Adipocyte (in vitro differentiated cells): ENCODE measurements around the gene MRTFA.

Source experiments
- DNase-seq: peaks from one replicate; pipeline ENCODE4 v3.0.0-alpha.2; 2015; ENCODE audit warnings: low read depth
- H3K27me3 ChIP-seq: replicated peaks from 2 replicates; pipeline ENCODE4 v1.7.0; 2013; ENCODE audit warnings: mild to moderate bottlenecking, low read length, moderate library complexity; ENCODE audit not compliant: control insufficient read depth, insufficient read depth
- H3K36me3 ChIP-seq: 2 replicates; pipeline ENCODE4 v1.7.0; 2013; ENCODE audit warnings: low read length, mild to moderate bottlenecking, moderate library complexity; ENCODE audit not compliant: control insufficient read depth, insufficient read depth, severe bottlenecking
- H3K4me1 ChIP-seq: 2 replicates; pipeline ENCODE4 v1.7.0; 2013; ENCODE audit warnings: mild to moderate bottlenecking, low read length, moderate library complexity; ENCODE audit not compliant: control insufficient read depth, insufficient read depth
- H3K4me3 ChIP-seq: 2 replicates; pipeline ENCODE4 v1.7.0; 2013; ENCODE audit warnings: mild to moderate bottlenecking, low read length, moderate library complexity
- H3K9ac ChIP-seq: 2 replicates; pipeline ENCODE4 v1.7.0; 2013; ENCODE audit warnings: mild to moderate bottlenecking, low read length, moderate library complexity
- H3K9me3 ChIP-seq: 2 replicates; pipeline ENCODE4 v1.7.0; 2013; ENCODE audit warnings: mild to moderate bottlenecking, low read length, moderate library complexity; ENCODE audit not compliant: control insufficient read depth

MRTFA gene

GRCh38 chr22:40469181-40469580 is 167.3 kb downstream of the MRTFA start:
- H3K9me3 ChIP-seq: no peaks in the 10 kb centered on the region
- H3K27me3 ChIP-seq: no peaks in the 10 kb centered on the region
- no peak overlapping the region for H3K4me3 ChIP-seq
- no peaks in the 10 kb centered on the region for H3K36me3 ChIP-seq
- no peaks in the 10 kb centered on the region for H3K4me1 ChIP-seq
- H3K9ac ChIP-seq: no peak overlapping the region
- no peak for DNase-seq

- H3K9me3 ChIP-seq: no peaks in the 10 kb centered on the region
- no peaks in the 10 kb centered on the region for H3K36me3 ChIP-seq
- no peak for DNase-seq
- no peaks in the 10 kb centered on the region for H3K27me3 ChIP-seq
- H3K4me1 ChIP-seq: no peaks in the 10 kb centered on the region
- H3K4me3 ChIP-seq: no peak overlapping the region
- no peak overlapping the region for H3K9ac ChIP-seq
These were observed 167.9 kb downstream of the MRTFA start for GRCh38 chr22:40468616-40469015.

- H3K4me3 ChIP-seq: no peak overlapping the region
- no peaks in the 10 kb centered on the region for H3K9me3 ChIP-seq
- peaks cover 6% of the 10 kb centered on the region for H3K36me3 ChIP-seq
- DNase-seq: no peak
- H3K27me3 ChIP-seq: no peaks in the 10 kb centered on the region
- no peaks in the 10 kb centered on the region for H3K4me1 ChIP-seq
- H3K9ac ChIP-seq: no peak overlapping the region
These were observed 169.5 kb downstream of the MRTFA start for GRCh38 chr22:40466976-40467375.

DNA sequence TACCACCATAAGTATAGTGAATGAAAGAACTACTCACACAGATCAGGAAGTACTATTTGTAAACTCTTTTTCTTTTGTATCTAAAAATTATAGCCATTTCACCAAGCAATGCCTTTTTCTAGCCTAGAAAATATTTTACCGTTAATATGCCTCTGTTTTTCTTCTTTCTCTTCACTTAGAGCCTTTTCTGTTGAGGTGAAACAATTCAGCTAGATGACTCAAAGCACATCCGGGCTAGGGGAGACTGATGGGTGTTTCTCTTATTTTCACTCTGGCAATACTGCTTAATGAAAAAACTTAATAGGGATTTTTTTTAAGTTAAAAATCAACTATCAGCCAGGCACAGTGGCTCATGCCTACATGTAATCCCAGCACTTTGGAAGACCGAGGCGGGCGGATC is 172.8 kb downstream of the MRTFA start:
- peaks cover 11% of the 10 kb centered on the region for H3K36me3 ChIP-seq
- no peak for DNase-seq
- H3K4me1 ChIP-seq: no peaks in the 10 kb centered on the region
- H3K27me3 ChIP-seq: no peaks in the 10 kb centered on the region
- no peaks in the 10 kb centered on the region for H3K9me3 ChIP-seq
- H3K9ac ChIP-seq: no peak overlapping the region
- H3K4me3 ChIP-seq: no peak overlapping the region

DNA sequence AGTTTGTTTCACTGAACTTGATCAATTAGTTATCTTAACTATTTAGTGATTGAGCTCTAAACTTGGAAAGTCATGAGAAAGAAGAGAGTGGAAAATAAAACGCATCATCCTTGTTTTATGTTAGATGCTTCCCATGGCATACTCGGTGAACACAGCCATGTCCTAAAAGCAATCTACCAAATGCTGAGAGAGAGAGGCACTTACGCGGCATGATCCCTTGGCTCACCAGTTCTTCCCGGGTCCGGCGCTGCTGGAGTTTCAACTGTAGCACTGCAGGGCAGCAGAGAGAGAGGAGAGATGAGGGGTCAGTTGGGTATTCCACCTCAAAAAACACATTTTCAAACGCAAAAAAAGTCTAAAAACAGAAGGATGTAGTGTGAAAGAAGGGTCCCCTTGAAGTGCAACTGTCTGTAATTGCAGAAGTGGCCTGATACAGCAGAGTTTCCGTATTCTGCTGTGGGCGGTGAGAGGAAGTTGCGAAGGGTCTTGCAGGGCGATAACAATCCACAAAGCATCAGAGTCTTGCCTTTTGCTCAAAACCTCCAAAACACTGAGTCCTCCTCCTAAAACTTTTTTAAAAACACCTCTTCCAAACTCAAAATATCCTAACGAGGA is 173.4 kb downstream of the MRTFA start:
- no peaks in the 10 kb centered on the region for H3K27me3 ChIP-seq
- no peaks in the 10 kb centered on the region for H3K9me3 ChIP-seq
- H3K9ac ChIP-seq: no peak overlapping the region

GRCh38 chr22:40462195-40462984 is 174.1 kb downstream of the MRTFA start:
- no peaks in the 10 kb centered on the region for H3K9me3 ChIP-seq
- H3K9ac ChIP-seq: no peak overlapping the region
- peaks cover 11% of the 10 kb centered on the region for H3K36me3 ChIP-seq
- H3K4me1 ChIP-seq: no peaks in the 10 kb centered on the region
- no peaks in the 10 kb centered on the region for H3K27me3 ChIP-seq
- DNase-seq: no peak
- H3K4me3 ChIP-seq: no peak overlapping the region

More for the DNA sequence above, 173.4 kb downstream of the MRTFA start:
- DNase-seq: no peak
- Histone ChIP-seq H3K4me1 (no peaks in the 10 kb centered on the region), H3K36me3 (peaks cover 11% of the 10 kb centered on the region), H3K4me3 (no peak overlapping the region)

GRCh38 chr22:40453671-40454070 is 182.8 kb downstream of the MRTFA start:
- Histone ChIP-seq H3K9me3 (no peaks in the 10 kb centered on the region), H3K36me3 (no peaks in the 10 kb centered on the region), H3K9ac (no peak overlapping the region), H3K4me1 (peaks cover 25% of the 10 kb centered on the region), H3K4me3 (no peak overlapping the region), H3K27me3 (no peaks in the 10 kb centered on the region)
- DNase-seq: peak; percentile 36

- DNase-seq: no peak
- H3K9ac ChIP-seq: no peak overlapping the region
- H3K9me3 ChIP-seq: no peaks in the 10 kb centered on the region
- H3K36me3 ChIP-seq: no peaks in the 10 kb centered on the region
- no peaks in the 10 kb centered on the region for H3K27me3 ChIP-seq
- peaks cover 33% of the 10 kb centered on the region for H3K4me1 ChIP-seq
- H3K4me3 ChIP-seq: no peak overlapping the region
These were observed 183.6 kb downstream of the MRTFA start for GRCh38 chr22:40452730-40453487.

DNA sequence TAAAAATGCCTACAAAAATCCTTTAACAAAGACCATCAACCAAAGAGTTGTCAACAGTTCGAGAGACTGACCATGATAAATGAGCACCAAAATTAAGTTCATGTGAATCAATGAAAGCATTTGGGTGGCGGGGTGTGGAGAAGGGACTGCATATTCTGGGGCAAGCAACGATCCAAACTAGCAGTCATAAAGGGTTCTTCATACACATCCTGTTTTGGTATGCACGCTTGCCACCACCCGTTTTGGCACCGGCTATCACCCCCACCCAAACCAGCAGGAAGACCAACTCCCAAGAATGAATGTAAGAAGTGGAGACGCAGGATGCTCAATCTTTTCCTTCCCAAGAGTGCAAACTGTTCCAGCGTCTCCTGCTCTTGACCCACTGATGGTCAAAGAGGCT is 185.3 kb downstream of the MRTFA start:
- H3K4me3 ChIP-seq: no peak overlapping the region
- no peaks in the 10 kb centered on the region for H3K27me3 ChIP-seq
- peaks cover 34% of the 10 kb centered on the region for H3K4me1 ChIP-seq
- no peak overlapping the region for H3K9ac ChIP-seq
- H3K9me3 ChIP-seq: no peaks in the 10 kb centered on the region
- no peak for DNase-seq
- no peaks in the 10 kb centered on the region for H3K36me3 ChIP-seq

GRCh38 chr22:40450616-40451015 is 185.9 kb downstream of the MRTFA start:
- Histone ChIP-seq H3K27me3 (no peaks in the 10 kb centered on the region), H3K9me3 (no peaks in the 10 kb centered on the region), H3K4me3 (no peak overlapping the region), H3K4me1 (peaks cover 33% of the 10 kb centered on the region), H3K9ac (no peak overlapping the region), H3K36me3 (no peaks in the 10 kb centered on the region)
- DNase-seq: no peak

DNA sequence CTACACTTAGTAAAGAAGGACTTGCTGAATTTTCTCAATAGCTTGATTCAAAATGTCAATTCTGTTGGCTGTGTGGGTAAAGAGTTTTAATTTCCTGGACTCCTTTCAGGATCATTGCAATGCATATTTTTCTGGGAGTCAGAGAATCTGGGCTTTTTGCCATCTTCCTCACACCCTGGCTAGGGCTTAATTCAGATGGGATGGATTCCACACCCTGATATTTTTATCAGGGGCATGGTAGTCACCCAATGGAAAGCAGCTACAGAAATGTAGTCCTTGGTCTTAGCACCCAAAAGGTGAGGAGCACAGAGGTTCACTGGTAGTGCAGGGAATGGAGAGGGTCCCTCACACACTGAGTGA is 186.9 kb downstream of the MRTFA start:
- Histone ChIP-seq H3K4me1 (peaks cover 33% of the 10 kb centered on the region), H3K27me3 (no peaks in the 10 kb centered on the region), H3K36me3 (no peaks in the 10 kb centered on the region), H3K4me3 (peak overlapping the region; percentile 78), H3K9me3 (peaks cover under 1% of the 10 kb centered on the region), H3K9ac (peak overlapping the region; percentile 86)
- DNase-seq: peak; percentile 77
